ENCODE data around the gene TM2D3.

TM2D3 gene, protein sequence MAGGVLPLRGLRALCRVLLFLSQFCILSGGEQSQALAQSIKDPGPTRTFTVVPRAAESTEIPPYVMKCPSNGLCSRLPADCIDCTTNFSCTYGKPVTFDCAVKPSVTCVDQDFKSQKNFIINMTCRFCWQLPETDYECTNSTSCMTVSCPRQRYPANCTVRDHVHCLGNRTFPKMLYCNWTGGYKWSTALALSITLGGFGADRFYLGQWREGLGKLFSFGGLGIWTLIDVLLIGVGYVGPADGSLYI

DNA sequence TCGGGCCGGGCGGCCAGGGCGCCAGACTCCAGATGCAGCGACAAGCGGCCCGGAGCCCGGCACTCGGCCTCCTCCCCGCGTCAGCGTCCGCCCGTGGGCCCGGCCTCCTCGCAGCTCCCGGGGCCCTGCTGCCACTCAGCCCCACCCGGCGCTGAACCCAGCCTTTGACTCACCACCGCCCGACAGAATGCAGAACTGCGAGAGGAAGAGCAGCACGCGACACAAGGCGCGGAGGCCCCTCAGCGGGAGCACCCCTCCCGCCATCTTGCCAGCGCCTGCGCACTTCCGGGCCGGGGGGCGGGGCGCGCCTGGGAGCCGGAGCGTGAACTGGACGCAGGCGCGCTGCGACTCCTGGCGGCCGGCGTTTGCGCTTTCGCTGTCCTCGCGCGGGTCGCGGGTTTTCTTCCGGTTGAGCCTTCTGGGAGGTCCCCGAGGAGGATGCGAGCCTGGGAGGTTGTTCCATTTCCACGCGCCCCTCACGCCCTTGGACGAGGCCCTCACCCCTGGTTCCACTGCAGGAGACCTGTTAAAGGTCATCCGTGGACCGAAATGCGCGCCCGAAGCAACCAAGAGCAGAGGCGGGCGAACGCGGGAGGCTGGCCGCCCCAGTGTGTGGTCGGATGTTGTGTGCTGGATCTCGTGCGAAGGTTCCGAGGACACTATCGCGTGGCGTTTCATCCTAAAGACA, at the start of gene TM2D3:
TSS of gene TM2D3 (minus strand) at position 284 of the 688 bp plus-strand sequence. CDS start at position 264, 20 bp downstream.
- peak; percentile 54 for DNase-seq

DNA sequence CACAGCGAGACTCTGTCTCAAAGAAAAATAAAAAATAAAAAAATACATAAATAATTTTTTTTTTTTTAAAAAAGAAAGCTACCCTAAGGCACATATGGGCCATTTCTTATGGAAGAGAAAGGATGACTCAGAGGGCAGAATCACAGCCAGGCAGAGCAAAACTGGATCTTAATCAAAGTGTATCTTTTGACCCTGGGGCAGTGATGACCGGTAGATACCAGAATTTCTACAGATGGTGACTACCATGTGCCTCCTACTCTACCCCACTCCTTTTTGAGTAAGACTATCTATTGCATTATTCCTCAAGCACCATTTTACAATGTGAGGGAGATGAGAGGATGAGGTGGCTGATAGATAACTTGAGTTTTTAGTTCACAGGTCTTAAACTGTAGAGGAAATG, 46.1 kb upstream of the TM2D3 start:
- no peak for DNase-seq

DNA sequence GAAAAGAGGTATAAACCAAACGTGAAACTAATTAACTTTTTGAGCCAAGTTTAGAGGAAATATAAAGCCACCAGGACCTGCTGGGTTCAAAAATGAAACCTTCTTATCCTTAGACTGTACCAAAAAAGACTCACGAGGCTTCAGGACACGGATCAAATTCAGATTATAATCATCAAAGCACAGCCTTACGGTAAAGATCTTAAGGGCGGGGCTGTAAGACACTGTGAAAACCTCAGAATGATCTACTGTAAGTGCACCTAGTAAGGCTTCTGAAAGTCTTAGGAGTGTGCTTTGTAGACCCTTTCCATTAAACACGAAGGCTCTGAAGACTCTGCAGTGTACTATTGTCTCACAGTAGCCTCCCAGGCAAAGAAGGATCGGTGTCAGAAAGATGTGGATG, 45.3 kb upstream of the TM2D3 start:
- DNase-seq: no peak

DNA sequence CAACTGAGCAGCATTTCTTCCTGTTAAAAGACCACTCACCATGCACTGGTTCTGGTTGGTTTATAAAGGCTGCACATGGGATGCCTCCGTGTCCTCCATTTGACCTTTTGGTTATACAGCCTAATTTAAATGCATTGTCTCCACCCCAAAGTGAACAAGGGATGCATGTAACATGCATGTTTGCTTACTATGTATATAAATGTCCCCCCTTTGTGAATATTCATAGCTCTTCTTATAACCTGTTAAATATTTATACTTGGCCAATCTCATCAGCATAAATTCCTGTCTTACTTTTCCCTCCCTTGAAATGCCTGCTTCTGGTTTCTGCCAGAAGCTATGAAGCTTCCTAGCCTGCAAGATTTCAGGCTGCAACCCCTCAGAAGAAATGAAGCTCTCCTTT, 44.6 kb upstream of the TM2D3 start:
- DNase-seq: no peak

DNA sequence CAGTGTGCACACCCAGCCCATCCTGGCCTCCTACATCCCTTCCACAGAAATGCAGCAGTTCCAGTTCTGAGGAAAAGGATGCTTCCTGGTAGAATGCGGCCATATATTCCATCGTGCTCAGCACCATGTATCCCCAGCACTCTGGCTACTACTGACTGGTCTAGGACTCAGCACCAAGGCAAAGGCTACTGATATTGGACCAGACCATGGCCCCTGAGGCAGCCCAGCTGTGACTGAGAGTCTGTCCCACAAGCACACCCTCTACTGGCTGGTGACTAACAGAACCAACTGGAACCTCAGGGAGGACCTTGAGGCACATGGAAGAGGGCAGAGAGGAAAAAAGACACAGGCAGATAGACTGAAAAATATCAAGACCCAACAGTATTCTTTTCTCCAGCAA, 42.1 kb upstream of the TM2D3 start:
- no peak for DNase-seq

DNA sequence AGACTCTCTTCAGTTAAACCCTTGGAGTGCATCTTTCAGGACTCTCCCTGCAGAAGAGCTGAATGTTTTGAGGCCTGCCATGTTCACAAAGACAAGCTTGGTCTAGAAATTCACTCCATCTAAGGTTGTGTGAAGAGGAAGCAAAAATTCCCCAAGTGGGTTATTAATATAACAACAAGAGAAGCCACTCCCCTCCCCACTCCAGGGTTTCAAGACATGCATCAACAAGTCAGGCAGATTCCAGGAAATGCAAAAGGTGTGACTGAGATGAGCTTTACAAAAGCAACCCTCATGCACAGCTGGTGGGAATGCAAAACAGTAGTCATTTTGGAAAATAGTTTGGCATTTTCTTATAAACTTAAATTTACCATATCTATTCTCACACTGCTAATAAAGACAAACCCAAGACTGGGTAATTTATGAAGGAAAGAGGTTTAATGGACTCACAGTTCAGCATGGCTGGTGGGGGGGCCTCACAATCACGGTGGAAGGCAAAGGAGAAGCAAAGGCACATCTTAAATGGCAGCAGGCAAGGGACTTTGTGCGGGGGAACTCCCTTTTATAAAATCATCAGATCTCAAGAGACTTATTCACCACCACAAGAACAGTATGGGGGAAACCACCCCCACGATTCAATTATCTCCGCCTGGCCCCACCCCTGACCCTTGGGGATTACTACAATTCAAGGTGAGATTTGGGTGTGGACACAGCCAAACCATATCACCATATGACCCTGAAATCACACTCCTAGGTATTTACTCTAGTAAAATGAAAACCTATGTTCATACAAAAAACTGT, 40.8 kb upstream of the TM2D3 start:
- DNase-seq: no peak

DNA sequence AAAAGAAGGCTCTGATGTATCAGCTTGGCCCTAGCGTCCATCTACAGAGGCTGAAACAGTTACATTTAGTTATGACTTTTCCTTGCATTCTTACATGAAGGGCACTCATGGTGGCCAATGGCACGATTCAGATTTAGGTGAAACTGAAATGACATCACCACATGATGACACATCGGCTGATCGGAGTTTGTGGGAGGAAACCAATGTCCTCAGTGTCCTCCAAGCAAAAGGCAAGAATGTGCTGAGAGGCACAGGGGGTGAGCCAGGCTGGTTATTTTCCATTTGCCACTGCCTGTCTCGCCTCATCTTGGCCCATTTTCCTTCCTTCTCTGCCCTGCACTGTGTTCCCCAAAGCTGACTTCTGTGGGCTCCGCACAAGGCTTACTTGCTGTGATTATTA, 37.7 kb upstream of the TM2D3 start:
- no peak for DNase-seq

DNA sequence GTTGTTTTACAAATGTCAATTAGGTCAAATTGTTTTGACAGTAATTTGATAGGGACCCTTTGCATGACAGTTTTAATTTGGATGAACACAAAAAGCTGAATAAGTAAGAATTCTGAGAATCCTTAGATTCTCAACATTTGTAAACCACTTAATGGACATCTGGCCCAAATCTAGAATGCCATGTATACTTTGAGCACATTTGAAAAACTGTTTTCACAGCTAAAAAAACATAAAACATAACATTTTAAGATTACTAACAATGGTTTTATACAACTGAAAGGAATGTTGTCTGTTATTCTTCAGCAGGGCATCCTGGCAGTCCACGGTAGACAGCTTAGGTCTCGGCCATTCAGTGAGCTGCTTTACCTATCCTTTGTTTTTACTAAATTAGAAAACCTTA, 34.5 kb upstream of the TM2D3 start:
- no peak for DNase-seq

DNA sequence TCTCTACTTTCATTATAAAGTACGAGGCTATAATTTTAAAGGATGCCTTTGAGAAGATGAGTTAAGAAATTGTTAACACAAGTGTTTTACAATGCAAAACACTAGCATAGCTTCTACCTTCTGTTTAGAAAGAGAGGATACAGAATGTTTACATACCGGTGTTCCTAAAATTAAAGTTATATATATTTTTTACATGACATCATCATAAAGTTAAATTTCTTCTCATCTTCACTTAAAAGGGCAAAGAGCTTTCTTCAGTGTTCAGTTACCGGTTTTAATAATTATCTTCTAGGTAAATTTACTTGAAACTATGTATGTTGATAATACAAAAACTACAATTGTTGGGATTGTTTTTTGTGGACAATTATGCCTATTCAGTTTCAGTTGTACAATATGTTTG, 32.7 kb upstream of the TM2D3 start:
- no peak for DNase-seq

DNA sequence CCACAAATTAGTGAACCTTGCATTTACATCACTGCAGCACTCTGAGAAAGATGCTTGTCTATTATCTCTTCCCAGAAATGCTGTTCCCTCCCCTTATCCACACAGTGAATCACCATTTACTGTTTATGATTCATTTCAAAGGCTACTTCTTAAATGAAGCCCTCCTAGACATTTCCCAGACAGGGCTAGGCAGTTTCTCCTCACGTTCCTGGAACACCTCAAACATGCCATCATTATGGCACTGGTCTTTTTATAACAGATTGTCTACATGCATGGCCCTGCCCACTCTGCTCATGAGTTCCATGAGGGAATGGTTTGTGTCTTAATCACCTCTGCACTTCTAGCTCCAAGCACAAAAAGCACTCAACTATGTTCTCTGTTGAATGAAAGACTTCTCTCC, 32.2 kb upstream of the TM2D3 start:
- no peak for DNase-seq

DNA sequence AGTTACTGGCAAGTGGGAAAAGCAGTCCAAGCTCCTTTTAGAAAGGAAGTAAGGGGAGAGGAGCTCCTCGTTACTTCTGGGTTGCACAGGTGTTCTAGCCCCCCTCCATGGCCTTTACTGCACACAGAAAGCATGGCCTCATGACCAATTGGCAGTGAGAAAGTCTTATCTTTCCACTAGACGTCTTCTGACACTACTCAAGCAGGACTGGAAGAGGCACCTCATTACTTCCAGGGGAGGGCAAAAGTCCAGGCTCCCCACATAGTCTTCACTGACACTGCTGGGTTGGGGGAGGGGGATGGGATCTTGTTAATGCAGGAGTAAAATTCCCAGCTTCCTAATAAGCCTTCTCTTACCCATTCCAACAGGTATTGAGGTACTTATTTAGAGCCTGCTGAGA, 27.6 kb upstream of the TM2D3 start:
- no peak for DNase-seq

DNA sequence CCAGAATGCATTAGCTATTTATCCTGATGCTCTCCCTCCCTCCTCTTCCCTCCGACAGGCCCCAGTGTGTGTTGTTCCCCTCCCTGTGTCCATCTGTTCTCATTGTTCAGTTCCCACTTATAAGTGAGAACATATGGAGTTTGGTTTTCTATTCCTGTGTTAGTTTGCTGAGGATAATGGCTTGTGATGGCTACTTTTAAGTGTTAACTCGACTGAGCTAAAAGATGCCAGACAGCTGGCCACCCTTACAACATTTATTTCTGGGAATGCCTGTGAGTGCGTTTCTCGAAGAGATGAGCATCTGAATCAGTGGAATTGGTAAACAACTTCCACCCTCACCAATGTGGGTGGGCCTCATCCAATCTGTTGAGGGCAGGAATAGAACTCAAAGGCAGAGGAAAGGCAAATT, 24.7 kb upstream of the TM2D3 start:
- DNase-seq: no peak

DNA sequence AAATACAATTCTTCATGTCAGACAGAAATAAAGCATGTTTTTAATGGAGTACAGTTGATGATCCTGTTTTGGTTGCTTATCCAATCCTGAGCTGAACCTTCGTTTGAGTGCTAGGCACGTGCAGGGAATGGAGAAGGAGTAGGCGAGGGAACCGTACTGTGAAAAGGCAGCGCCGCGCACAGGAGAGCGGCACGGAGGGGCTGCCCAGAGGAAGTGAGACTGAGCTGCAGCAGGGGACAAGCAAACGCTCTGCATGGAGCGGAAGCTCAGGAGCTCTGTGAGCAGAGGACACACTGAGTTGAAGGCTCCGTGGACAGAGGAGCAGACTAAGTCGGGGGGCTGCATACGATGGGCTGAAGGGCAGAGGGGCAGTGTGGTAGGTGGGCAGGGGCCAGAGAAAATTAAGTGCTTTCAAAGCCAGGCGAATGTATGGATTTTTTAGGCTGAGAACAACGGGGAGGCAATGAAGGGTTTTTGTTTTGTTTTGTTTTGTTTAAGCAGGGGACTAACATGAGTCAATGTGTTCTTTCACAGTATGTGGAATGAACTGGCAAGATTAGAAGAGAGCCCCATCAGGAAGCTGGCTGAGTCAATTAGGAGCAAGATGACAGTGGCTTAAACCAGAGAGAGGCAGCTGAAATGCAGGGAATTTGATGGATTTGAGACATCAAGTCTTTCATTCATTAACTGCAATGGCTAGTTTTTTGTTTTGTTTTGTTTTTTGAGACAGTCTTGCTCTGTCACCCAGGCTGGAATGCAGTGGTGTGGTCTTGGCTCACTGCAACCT, 23.8 kb upstream of the TM2D3 start:
- no peak for DNase-seq

DNA sequence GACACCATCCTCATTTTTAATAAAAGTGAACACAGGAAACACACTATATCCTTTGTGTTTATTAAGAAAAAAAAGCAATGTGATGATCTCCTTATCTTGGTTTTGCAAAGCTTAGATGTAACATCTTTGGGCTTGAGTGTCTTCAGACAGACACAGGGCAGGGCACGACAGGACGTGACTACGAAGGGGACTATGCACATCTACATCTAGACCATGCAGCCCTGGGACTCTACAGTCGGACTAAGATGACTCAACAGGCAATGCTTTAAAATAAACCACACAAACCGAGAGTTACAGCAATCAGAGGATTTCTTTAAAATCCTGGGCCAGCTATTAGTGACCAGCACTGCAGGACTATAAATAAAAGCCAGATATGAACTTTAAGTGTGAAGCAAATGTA, 22.8 kb upstream of the TM2D3 start:
- DNase-seq: no peak

DNA sequence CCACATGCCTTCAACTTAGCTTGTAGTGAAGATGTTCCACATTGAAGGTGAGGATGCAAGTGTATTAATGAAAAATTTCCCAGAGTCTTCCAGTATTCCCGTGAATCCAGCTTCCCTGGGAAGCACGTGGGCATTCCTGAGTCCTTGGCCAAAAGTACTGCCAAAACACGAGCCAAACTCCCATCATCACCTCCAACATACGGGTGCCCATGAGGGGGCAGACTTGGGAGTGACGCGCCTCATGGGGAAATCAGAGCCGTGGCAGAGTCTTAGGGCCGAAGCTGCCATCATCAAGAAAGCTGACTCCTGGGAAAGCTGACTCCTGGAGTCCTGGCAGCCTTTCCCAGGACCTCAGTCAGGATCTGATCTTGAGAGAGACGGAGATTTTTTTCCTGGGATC, 20.1 kb upstream of the TM2D3 start:
- DNase-seq: no peak

DNA sequence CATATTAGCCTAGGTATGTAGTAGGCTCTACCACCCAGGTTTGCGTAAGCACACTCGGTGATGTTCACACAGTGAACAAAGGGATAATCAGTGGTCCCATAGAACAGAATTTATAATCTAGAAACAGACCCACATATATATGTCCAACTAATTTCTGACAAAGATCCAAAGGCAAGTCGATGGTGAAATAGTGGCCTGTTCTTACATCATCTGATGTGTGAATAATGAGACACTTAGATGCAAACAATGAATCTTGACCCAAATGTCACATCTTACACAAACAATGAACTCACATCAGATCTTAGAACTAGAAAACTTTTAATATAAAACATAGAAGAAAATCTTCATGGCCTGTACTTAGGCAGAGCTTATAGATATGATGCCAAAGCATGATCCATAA, 17.6 kb upstream of the TM2D3 start:
- DNase-seq: no peak

DNA sequence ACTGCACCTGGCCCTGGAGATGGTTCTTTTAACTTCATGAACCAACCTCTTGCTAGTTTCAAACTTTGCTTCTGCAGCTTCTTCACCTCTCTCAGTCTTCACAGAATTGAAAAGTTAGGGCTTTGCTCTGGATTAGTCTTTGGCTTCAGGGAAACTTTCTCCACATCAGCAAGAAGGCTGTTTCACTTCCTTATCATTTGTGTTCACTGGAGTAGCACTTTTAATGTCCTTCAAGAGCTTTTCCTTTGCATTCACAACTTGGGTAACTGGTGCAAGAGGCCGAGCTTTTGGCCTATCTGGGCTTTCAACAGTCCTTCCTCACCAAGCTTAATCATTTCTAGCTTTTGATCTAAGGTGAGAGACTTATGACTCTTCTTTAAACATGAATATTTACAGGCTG, 15.7 kb upstream of the TM2D3 start:
- no peak for DNase-seq

DNA sequence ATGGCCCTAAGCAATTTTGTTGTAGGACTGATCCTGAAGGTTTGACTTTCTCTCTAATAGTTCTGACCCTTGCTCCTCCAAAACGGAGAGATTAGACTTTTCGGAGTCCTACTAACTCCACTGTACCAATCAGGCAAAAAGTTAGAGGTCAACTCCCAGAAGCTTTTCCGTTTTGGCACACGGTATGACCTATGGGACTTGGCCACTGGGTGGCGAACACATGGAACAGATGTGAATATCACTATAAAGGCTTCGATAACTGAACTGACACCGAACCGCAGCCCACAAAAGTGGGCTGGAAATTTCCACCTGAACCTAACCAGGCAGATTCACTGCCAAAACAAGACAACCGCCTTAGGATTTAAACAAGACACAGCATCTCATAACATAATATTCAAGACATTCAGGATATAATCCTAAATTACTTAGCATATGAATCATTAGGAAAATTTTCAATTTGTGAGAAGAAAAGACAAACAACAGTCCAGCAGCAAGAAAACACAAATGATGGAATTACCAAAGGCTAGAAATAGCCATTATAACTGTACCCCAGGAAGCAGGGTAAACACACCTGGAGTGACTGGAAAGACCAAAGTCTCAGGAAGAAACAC, 12.2 kb upstream of the TM2D3 start:
- no peak for DNase-seq

DNA sequence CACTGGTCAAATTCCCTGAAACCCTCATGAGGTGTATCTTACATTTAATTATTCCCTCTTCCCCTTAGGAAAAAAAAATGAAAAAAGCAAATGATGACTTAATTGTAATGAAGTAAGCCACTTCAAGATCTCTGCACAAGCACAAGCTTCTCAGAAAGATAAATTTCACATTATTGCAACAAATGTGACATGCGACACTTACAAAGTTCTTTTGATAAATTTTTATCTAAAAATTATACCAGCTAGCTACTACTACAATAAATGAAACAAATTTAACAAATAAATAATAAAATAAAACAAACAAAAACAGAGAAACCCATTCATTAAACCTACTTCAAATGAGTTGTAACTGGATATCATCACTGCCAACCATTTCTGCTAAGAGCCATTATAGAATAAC, 10.0 kb upstream of the TM2D3 start:
- no peak for DNase-seq

DNA sequence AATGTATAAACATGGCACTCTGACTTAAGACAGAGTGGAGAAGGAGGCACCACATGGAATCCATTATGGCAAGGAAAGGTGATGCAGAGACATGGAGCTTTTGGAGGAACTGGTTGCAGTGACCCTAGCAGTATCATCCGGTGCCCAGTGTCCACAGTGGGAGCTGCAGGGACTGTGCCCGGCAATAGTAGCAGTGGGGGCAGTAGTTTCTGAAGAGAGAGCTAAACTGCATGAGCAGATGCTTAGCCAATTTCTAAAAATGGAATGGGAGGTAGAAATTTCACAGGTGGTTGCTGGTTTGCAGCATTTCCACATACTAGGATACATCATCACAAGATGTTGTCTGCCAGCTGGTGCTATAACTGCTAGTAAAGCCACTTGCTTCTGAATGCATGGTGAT, 7.8 kb upstream of the TM2D3 start:
- no peak for DNase-seq

DNA sequence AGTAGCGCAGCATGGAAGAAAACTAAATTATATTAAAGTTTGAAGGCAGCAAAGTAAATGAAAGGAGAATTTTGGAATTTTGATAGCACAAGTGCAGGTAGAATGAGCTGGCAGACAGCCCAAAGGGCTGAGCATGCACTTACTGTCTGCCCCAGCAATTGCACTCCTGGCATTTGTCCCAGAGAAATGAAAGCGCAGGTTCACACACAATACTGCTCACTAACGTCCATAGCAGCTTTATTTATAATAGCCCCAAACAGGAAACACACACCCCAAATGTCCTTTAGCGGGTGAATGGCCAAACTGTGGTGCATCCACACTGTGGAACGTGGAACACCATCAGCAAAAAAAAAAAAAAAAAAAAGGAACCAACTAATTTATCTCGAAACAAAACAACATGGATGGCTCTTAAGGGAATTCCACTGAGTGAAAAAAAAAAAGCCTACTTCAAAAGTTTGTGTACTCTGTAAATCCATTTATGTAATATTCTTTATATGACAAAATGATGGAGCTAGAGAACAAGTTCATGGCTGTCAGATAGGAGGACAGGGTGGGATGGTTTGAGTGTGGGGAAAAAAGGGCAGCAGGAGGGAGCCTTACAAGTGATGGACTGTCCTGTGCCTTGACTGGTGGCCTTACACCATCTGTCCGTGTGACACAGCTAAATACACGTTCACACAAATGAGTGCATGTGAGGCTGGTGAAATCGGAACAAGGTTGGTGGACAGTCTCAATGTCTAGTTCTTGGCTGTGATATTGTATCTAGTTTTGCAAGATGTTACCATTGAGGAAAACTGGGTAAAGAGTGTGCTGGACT, 6.0 kb upstream of the TM2D3 start:
- peak; percentile 54 for DNase-seq

DNA sequence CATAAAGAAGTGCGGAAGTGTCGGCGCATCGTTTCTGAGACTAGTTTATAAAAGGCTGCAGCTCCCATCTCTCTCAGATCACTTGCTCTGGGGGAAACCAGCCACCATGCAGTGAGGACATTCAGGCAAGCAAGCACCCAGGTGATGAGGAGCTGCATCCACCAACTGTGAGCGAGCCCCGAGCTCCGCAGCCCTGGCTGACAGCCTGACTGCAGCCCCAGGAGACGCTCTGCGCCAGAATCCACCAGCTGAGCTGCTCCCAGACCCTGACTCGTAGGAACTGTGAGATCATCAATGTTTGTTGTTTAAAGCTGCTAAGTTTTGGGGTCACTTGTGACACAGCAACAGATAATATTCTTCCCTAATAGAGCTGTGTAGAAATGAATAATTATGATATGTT, 5.0 kb upstream of the TM2D3 start:
- DNase-seq: no peak
